AG04450 (cell line): ENCODE data around the gene MORN1. TPM values are rescaled to one million over a fixed set of nuclear protein-coding genes. Genes with fewer than 3 reads are reported as not detected.

Experiments used
- CTCF ChIA-PET: fragments of 300-600, 350-600 bp; formaldehyde crosslinking; extraction: SDS; loops from one replicate; lab custom pipeline; 2022; ENCODE audit warnings: antibody characterized with exemption, inconsistent platforms; lab: Charles Lee
- POLR2A ChIA-PET: fragments of 350-600 bp; formaldehyde crosslinking; extraction: SDS; loops from one replicate; lab custom pipeline; 2021; ENCODE audit warnings: antibody characterized with exemption, inconsistent platforms; lab: Yijun Ruan, JAX
- DNase-seq: peaks from one replicate; pipeline ENCODE4 v3.0.0-alpha.2; 2011; ENCODE audit warnings: low read depth, low spot score
- H3K27ac ChIP-seq: one replicate; pipeline ENCODE4 v1.5.1; 2012; ENCODE audit warnings: low read depth, low read length, control low read depth
- H3K27me3 ChIP-seq: one replicate; pipeline ENCODE4 v1.6.0; 2012; ENCODE audit warnings: low read length; ENCODE audit not compliant: control insufficient read depth, insufficient read depth
- H3K4me3 ChIP-seq: 2 replicates; pipeline ENCODE4 v1.5.1; 2011; ENCODE audit warnings: mild to moderate bottlenecking, low read depth, low read length, control low read depth
- H3K9me3 ChIP-seq: 2 replicates; pipeline ENCODE4 v1.5.1; 2012; ENCODE audit warnings: low read length; ENCODE audit not compliant: control insufficient read depth, insufficient read depth
- CTCF ChIP-seq: IDR thresholded peaks from 2 replicates; pipeline ENCODE4 v1.5.1; 2011; ENCODE audit warnings: low read depth, low read length, control low read depth, inconsistent platforms
- polyA plus RNA-seq: library from polyadenylated mRNA; depleted of rRNA; stranded (reverse); fragments of >200 nt; gene quantifications from 2 replicates; pipeline ENCODE4 v1.2.3, GENCODE V29; 2011

The MORN1 gene
- polyA plus RNA-seq, 1 experiment: 3.6 TPM

DNA sequence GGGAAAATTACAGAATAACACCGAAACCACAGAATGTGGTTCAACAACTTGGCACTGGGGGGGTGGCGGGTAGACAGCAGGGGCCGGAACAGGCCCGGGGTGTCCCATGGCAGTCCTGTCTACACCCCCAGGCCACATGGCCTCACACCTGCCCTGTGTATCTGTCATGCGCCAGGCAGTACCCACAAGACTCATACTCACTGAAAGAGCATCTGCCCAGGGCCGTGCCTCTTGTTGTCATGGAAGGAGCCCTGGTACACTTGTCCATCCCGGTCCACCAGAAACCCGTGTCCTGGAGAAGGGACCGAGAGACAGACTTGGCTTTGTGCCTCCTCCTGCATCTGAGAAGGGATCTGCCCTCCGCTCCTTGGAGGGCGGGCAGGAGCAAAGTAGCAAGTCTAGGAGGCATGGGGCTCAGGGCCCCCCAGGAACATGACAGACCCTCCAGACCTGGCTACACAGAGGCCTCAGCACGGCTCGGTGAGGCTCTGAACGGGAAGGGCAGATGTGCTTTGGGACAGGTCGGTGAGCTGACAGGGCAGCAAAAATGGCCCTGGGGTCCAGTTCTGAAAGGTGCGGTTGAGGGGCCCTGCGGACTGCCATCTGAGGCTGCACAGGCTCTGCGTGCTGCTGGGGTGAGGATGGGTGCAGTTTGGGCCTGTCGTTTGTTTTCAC lies 5.6 kb downstream of the MORN1 start:
- no peak overlapping the region for H3K4me3 ChIP-seq
- no peaks in the 10 kb centered on the region for H3K27me3 ChIP-seq
- no peak for DNase-seq
- H3K9me3 ChIP-seq: no peaks in the 10 kb centered on the region; the same call in 1 of the 2 replicates
- CTCF ChIA-PET: interaction anchor here (1.0 to 8.6 kb wide), 2 partner anchors 191 to 192 kb away, joined by 5 to 255 read pairs; partner anchors contain the start of gene FAAP20
- no peak for TF ChIP-seq CTCF
- POLR2A ChIA-PET: no interaction called here
- no peak overlapping the region for H3K27ac ChIP-seq

- no peak overlapping the region for H3K4me3 ChIP-seq
- ChIA-PET POLR2A (no interaction called here), CTCF (interaction anchor here (1.3 to 8.6 kb wide), 2 partner anchors 186 to 191 kb away, joined by 4 to 255 read pairs; partner anchors contain the start of gene FAAP20)
- no peaks in the 10 kb centered on the region; the same call in 1 of the 2 replicates for H3K9me3 ChIP-seq
- H3K27me3 ChIP-seq: no peaks in the 10 kb centered on the region
- TF ChIP-seq CTCF: no peak
- no peak for DNase-seq
- no peak overlapping the region for H3K27ac ChIP-seq
Observed at GRCh38 chr1:2384941-2385481, 6.3 kb downstream of the MORN1 start.

GRCh38 chr1:2384130-2384860 lies 7.1 kb downstream of the MORN1 start:
- H3K4me3 ChIP-seq: no peak overlapping the region
- ChIA-PET POLR2A (interaction anchor here (1.1 kb wide), 1 partner anchor 189 kb away, joined by 4 read pairs; the partner anchor contains the start of gene FAAP20), CTCF (interaction anchor here (1.3 to 8.6 kb wide), 2 partner anchors 185 to 190 kb away, joined by 4 to 255 read pairs; partner anchors contain the start of gene FAAP20)
- no peak for DNase-seq
- H3K27me3 ChIP-seq: no peaks in the 10 kb centered on the region
- TF ChIP-seq CTCF: no peak
- H3K9me3 ChIP-seq: no peaks in the 10 kb centered on the region; the same call in 1 of the 2 replicates
- no peak overlapping the region for H3K27ac ChIP-seq

- H3K4me3 ChIP-seq: no peak overlapping the region
- no peak for DNase-seq
- TF ChIP-seq CTCF: no peak
- H3K27ac ChIP-seq: no peak overlapping the region
- CTCF ChIA-PET: interaction anchor here (1.3 to 8.6 kb wide), 2 partner anchors 184 to 189 kb away, joined by 4 to 255 read pairs; partner anchors contain the start of gene FAAP20
- no peaks in the 10 kb centered on the region for H3K27me3 ChIP-seq
- H3K9me3 ChIP-seq: no peaks in the 10 kb centered on the region; the same call in 1 of the 2 replicates
- POLR2A ChIA-PET: interaction anchor here (1.1 kb wide), 1 partner anchor 188 kb away, joined by 4 read pairs; the partner anchor contains the start of gene FAAP20
Observed at GRCh38 chr1:2383576-2383975, 7.8 kb downstream of the MORN1 start.
